Fibroblast of skin of right biceps (primary cell): ENCODE measurements around the gene MED12L.
A peak's percentile ranks its signal among the peaks of the same experiment; 100 is the strongest.

Experiments
- DNase-seq: peaks from one replicate; pipeline ENCODE4 v3.0.0-alpha.2; 2013

MED12L gene

GRCh38 chr3:151267066-151267465 lies 181.6 kb downstream of the MED12L start:
- DNase-seq: no peak

DNA sequence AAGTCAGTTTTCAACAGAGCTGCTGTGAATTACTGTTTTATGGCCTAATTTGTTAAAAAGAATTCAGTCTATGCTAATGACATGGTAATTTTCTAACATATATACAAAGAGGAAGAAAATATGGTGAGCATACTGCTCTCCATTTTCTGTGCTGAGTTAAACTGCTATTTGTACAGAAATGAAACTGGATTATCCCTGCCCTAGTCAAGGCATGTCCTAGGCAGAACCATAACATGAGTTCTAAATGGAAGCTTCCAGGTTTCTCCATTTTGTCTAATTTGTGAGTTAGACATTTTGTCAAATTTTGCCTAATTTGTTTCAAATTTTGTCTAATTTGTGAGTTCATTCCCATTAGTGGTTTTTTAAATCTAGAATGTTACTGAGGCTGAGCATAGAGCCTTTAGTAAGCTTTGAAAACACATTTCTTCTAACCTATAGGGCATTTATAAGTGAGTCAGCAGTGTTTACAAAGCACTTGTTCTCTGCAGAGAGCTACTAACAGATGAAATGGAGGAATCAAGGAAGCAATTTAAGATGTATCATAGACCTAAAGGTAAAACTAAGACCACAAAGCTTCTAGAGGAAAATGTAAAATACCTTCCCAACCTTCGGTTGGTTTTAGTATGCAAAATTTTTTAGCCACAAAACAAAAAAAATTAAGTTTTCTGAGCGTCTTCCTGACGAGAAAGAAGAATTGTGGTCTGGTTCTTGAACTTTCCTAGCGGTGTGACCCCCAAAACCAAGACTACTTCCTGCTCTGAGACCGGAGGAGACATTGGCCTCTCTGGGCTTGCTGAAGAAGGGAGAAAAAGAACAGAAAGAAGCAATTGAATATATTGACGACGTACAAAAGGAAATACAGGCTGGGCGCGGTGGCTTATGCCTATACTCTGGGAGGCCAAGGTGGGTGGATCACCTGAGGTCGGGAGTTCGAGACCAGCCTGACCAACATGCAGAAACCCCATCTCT lies 183.1 kb downstream of the MED12L start:
- no peak for DNase-seq

DNA sequence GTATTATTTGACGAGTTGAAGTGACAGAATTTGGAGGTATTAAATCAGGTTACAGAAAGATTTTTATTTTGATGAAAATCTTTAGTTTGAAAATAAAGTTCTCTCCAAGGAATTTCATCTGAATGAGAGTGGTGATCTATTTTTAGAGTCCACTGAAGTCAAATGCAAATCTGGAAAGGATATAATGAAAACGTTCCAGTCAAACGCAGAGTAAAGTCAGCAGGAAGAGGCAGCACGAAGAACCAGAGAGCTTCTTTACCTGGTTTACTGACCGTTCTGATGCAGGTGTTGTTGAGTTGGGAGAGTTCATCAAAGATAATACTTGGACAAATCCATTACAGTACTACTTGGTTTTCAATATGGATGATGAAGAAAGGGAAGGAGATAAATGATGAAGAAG lies 184.2 kb downstream of the MED12L start:
- no peak for DNase-seq

DNA sequence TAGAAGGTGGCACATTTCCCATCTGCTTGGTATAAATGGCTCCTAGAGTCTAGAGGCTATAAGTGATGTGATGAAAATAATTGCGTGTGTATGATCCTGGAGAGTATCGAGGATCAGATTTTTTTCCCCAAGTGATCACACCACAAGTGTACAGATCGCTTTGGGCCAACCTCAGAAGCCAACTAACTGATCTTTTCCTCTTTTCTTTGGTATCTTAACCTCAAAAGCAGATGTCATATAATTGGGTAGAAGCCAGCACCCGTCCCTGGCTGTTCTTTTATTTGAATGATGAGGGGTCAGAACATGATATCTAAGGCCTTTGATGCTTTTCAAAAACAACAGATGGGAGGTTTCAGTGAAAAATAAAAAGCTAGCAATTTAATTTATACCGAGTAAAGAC lies 189.6 kb downstream of the MED12L start:
- DNase-seq: no peak

DNA sequence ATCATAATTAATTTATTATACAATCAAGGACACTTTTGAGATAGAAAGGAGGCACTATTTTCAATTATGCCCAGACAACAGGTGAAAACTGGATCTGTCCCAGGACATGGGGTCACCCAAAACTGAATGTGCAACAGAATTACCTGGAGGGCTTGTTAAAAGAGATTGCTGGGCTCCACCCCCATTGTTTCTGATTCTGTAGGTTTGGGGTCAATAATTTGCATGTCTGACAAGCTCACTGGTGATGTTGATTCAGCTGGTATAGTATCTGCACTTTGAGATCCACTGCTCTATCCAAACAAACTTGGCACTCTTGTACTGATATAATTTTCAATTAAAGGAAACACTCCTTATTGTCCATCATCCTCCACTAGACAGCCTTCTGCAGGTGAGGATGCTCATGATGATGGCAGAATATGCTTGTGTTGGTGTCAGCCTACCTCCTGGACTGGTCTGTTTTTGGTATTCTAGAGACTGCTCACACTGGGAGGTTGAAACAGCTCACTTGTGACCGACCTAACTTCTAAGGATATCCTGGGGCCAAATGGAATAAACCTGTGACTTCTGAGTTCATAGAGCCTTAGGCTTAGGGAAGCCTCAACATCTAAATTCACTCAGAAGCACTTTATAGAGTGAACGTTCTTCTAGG lies 190.7 kb downstream of the MED12L start:
- DNase-seq: no peak

GRCh38 chr3:151276687-151277042 lies 191.2 kb downstream of the MED12L start:
- no peak for DNase-seq

- no peak for DNase-seq
Observed at GRCh38 chr3:151278230-151278629, 192.8 kb downstream of the MED12L start, which contains the start of gene P2RY14. Gene P2RY14, minus strand, starts transcription at chr3:151278542. Its CDS starts 64,226 bp downstream, at chr3:151214316.

DNA sequence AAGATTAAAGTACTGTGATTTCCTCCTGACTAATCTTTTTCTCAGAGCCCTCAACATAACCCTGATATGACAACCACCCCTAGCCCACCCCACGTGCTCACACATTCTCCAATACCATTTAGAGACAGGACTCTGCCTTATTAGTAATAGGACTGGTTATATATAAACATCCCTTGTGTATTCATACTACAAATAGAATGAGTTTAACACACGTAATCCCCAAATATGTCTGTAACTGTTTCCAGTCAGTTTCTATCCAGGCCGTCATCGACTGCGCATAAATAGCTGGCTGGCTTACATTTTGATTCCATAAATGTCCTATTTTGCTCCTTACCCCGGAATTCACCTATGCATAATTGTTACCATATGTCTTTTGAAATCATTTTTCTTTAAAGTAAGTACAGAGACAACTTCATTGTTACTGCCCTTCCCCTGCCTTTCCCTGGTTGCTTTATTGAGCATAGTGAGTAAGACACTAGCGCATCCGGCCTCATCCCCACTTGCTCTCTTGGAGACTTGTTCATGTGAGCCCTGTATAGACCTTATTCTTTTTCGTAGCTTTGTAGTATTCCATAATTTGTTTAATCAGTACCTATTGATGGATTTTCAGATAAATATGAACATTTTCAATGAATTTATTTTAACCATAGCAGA lies 196.3 kb downstream of the MED12L start:
- peak; percentile 91 for DNase-seq

GRCh38 chr3:151282921-151283320 lies 197.5 kb downstream of the MED12L start:
- DNase-seq: peak; percentile 75

DNA sequence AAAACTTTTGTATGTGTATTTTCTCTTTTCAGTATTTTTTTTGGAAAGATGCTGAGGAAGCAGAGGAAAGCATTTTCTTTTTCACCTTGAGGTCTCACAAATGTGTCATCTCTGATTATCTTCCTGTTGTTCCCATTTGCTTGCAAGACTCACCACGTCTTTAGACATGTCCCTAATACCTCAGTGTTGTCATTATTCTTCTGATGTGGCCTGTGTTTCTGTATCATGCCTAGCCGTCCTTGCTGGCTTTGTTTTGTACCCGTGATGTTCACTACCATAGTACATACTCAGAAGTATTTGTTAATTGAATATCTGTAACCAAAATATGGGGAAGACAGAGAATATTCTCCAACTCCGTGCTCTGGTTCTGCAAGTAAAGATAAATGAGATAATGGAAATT lies 197.9 kb downstream of the MED12L start:
- DNase-seq: no peak

- DNase-seq: peak; percentile 45
Observed at GRCh38 chr3:151283907-151284461, 198.5 kb downstream of the MED12L start.

GRCh38 chr3:151285940-151286339 lies 200.5 kb downstream of the MED12L start:
- DNase-seq: no peak

DNA sequence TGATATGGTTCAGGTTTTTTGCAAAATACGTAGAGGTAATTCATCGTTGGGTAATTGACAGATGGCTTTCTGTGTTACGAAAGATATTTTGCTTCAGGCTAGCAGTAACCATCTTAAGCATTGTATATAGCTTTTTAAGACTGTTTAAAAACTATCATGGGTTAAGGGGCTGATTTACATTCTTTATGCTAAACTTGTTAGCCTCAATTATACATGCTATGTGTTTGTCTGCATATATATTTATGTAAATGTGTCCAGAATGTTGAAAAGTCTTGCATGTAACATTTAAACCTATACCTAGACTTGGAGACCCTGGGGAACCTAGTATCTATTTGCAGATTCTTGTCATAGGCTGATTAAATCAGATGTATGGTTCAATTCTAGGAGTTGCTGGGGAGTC lies 204.0 kb downstream of the MED12L start:
- no peak for DNase-seq

DNA sequence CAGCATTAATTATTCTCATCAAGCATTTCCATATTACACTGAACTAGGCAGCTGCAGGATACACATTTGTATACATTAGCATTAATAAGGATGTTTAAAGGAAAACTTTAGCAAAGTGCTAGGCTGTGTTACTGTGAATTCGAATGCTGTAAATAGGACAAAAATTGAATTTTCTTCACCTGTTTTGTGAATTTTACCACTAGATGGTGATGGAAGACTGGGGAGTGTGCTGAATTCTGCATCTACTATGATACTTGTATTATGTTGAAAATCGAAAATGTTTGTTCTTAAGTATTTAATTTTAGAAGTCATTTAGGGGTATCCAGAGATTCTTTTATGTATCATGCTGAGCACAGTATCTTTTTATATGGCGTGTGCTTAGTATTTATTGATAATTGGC lies 205.2 kb downstream of the MED12L start:
- peak; percentile 54 for DNase-seq

- no peak for DNase-seq
Observed at GRCh38 chr3:151293127-151293526, 207.7 kb downstream of the MED12L start.

GRCh38 chr3:151296226-151296625 lies 210.8 kb downstream of the MED12L start:
- DNase-seq: no peak

- DNase-seq: peak; percentile 36
Observed at GRCh38 chr3:151297429-151297828, 212.0 kb downstream of the MED12L start.

DNA sequence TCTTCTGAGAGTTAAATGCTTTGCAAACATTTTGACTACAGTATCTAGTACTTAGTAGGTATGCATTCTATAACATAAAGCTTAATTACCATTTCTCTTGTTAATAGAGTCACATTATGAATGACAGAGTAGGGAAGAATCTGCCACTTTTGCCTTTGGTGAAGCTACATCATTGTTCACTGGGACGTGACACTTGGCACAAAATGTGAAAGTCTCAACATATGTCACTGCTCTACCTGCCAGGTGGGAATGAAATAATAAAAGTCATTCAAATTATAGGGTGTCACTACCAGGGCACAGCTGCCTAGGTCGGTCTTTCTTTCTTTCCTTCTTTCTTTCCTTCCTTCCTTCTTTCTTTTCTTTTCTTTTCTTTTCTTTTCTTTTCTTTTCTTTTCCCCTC lies 213.5 kb downstream of the MED12L start:
- no peak for DNase-seq

- no peak for DNase-seq
Observed at GRCh38 chr3:151300539-151300938, 215.1 kb downstream of the MED12L start.

DNA sequence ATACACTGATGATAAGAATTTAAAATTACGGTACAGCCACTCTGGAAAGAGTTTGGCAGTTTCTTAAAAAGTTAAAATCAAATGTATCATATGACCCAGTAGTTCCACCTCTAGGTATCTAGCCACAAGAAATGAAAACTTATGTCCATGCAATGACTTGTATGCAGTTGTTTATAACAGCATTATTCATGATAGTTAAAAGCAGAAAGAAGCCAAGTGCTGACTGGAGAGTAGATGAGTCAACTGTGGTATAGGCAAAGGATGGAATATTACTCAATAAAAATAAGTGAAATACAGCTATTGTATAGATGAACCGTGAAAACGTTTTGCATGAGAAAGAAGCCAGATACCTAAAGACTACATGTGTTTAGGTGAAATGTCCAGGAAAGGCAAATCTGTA lies 216.3 kb downstream of the MED12L start:
- peak; percentile 85 for DNase-seq

GRCh38 chr3:151303751-151304150 lies 218.3 kb downstream of the MED12L start:
- no peak for DNase-seq

DNA sequence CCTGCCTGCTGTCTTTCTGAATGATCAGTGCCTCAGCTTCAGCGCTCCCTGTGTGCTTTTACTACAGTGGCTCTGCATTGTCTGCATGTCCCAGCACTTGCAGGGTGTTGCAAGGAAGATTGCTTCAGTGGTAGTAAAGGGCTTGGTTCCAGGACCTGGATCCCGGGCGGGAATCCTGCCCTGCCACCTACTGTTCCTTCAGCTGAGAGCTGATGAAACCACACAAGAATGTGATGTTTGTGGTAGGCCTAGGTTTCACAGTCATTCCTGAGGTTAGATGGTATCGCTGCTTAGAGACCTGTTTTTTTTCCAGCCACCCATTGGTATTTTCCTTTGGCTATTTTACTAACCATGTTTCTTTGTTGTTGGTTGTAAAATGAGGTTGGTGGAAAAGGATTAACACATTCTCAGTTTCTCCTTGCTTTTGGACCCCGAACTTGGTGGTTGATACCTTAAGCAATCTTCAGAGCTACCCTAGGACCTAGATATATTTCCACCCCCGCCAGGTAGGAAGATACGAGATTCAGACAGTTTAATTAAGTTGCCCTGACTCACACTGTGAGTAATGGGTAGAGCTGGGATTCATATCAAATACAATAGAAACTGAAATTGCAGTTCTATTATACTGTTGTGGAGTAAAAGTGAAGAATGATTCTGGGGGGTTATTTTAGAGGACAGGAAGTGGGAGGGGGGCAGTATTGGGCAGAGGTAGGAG lies 219.8 kb downstream of the MED12L start:
- DNase-seq: peak; percentile 99

DNA sequence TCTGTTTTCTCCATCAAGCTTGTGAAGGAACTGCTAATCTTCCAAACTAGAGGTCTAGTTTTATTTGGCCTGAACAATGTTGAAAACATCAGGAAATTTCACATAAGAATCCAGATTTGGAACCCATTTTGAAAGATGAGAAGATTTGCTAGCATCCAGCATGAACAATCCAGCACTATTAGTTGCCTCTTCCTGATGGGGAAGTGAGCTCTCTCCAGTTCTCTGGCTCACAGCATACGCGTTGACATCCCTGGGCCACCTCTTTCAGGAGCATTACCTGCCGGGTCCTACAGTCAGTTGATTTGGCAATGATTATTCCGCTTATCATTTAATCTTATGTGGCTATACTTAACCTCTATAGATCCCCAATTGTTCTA lies 220.3 kb downstream of the MED12L start:
- DNase-seq: no peak
